DOHH2 (cell line): ENCODE data around the gene SLC12A4.

Source experiments
- H3F3A ChIP-seq: fragments of 200-600 bp; sonication (generic), shearing (Covaris generic); 2 replicates; pipeline ENCODE4 v1.6.0; 2016; ENCODE audit warnings: antibody characterized with exemption, mild to moderate bottlenecking; ENCODE audit not compliant: control insufficient read depth, insufficient read depth
- H3K27ac ChIP-seq: fragments of 200-600 bp; sonication (generic); 2 replicates; pipeline ENCODE4 v1.5.1; 2014; ENCODE audit warnings: low read depth, mild to moderate bottlenecking, low read length, moderate library complexity
- H3K27me3 ChIP-seq: fragments of 200-600 bp; sonication (generic); 2 replicates; pipeline ENCODE4 v1.6.1; 2014; ENCODE audit warnings: mild to moderate bottlenecking, low read length, mixed read lengths; ENCODE audit not compliant: control insufficient read depth
- H3K36me3 ChIP-seq: fragments of 200-600 bp; sonication (generic); 2 replicates; pipeline ENCODE4 v1.6.1; 2014; ENCODE audit warnings: mild to moderate bottlenecking, low read length, moderate library complexity, mixed read lengths; ENCODE audit not compliant: control insufficient read depth
- H3K4me1 ChIP-seq: fragments of 200-600 bp; sonication (generic); 2 replicates; pipeline ENCODE4 v1.6.1; 2014; ENCODE audit warnings: mild to moderate bottlenecking, low read length, mixed read lengths; ENCODE audit not compliant: control insufficient read depth
- H3K4me2 ChIP-seq: fragments of 200-600 bp; sonication (generic); 2 replicates; pipeline ENCODE4 v1.6.0; 2014; ENCODE audit warnings: mild to moderate bottlenecking, low read length, moderate library complexity
- H3K4me3 ChIP-seq: fragments of 200-600 bp; sonication (generic); 2 replicates; pipeline ENCODE4 v1.5.1; 2014; ENCODE audit warnings: mild to moderate bottlenecking, low read length, mixed read lengths
- H3K79me2 ChIP-seq: fragments of 200-600 bp; sonication (generic); 2 replicates; pipeline ENCODE4 v1.6.1; 2014; ENCODE audit warnings: mild to moderate bottlenecking, low read length, mixed read lengths; ENCODE audit not compliant: control insufficient read depth
- H3K9me2 ChIP-seq: fragments of 200-600 bp; sonication (generic); replicated peaks from 2 replicates; pipeline ENCODE4 v1.6.1; 2014; ENCODE audit warnings: mild to moderate bottlenecking, low read length, mixed read lengths; ENCODE audit not compliant: control insufficient read depth
- H3K9me3 ChIP-seq: fragments of 200-600 bp; sonication (generic); 2 replicates; pipeline ENCODE4 v1.6.1; 2014; ENCODE audit warnings: antibody characterized with exemption, low read length, mixed read lengths; ENCODE audit not compliant: control insufficient read depth, insufficient read depth
- H4K20me1 ChIP-seq: fragments of 200-600 bp; sonication (generic); 2 replicates; pipeline ENCODE4 v1.6.0; 2014; ENCODE audit warnings: low read depth, mild to moderate bottlenecking, antibody characterized with exemption, low read length, moderate library complexity; ENCODE audit not compliant: control insufficient read depth, insufficient read depth
- EZH2phosphoT487 ChIP-seq: fragments of 200-600 bp; sonication (generic); IDR thresholded peaks from 2 replicates; pipeline ENCODE4 v1.6.1; 2017; ENCODE audit warnings: borderline replicate concordance, mild to moderate bottlenecking, antibody characterized with exemption, low read length, moderate library complexity, mixed read lengths
- TF ChIP-seq, protein P1 (sequence below): fragments of 200-600 bp; sonication (generic); IDR thresholded peaks from one replicate; pipeline ENCODE4 v1.5.1; 2014; ENCODE audit warnings: antibody characterized with exemption, mild to moderate bottlenecking, low read depth, low read length; ENCODE audit not compliant: poor library complexity, severe bottlenecking

SLC12A4 gene

DNA sequence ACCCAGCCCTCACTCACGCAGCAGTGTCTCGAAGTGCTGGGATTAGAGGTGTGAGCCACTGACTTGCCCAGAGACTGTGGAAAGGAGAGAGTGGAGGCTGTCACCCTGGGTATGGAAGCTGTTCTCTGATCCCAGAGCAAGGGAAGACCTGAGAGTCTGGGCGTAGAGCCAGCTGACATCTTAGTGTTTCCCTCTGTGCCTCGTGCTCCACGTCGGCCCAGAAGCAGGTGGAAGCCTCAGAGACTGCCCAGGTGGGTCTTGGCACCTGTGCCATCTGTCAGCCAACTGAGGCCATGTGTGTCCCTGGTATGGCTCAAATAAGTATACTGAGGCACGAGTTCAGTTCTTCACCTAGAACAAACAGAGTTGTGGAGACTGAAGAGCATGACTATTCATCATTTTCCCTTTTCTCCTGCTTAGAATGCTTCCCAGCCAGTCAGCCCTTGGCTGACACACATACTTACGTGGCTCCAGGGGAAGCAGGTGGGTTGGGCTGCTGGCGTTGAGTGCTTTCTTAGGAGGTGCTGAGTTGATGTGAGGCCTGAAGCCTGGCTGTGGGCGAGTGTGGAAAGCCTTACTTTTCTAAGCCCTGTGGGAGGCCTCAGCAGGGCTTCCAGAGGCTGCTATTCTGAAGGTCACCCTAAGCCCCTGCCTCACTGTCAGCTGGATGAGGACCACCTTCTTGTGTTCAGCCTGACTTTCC, 44.9 kb downstream of the SLC12A4 start:
- Histone ChIP-seq H3K4me1 (peaks cover 10% of the 10 kb centered on the region), H3K9me3 (no peaks in the 10 kb centered on the region), H3K27ac (no peak overlapping the region), H3K4me3 (no peak overlapping the region), H3K79me2 (no peaks in the 10 kb centered on the region), H3K36me3 (peaks cover 7% of the 10 kb centered on the region), H3K4me2 (no peak overlapping the region), H4K20me1 (0 out of 2 replicates have a peak, but pooled peaks cover 4% of the 10 kb centered on the region), H3K9me2 (no peaks in the 10 kb centered on the region), H3F3A (no peaks in the 10 kb centered on the region), H3K27me3 (no peaks in the 10 kb centered on the region)
- TF ChIP-seq EZH2phosphoT487 = no peak

DNA sequence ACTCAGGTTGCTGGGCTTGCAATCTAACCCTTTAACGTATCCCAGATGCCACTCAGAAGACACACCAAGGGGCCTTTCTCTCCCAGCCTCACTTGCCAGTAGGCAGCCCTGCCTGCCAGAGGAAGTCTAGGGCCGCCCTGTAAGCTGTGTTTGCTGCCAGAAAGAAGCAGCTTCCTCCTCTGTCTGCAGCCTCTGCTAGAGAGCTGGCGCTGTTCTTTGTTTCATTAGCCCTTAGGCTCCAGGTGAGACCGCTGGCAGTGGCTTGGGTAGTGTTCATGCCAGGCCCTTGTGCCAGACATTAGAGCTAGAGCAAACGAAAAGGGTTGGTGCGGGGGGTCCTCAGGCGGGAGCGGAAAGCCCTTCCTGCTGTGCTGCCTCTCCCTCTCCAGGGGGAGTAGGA, 45.7 kb downstream of the SLC12A4 start:
- peaks cover 6% of the 10 kb centered on the region; the same call in 1 of the 2 replicates for H3K36me3 ChIP-seq
- H3K27ac ChIP-seq = no peak overlapping the region
- H3K4me1 ChIP-seq = peaks cover 7% of the 10 kb centered on the region
- no peaks in the 10 kb centered on the region for H3K27me3 ChIP-seq
- H3K9me2 ChIP-seq = no peaks in the 10 kb centered on the region
- no peaks in the 10 kb centered on the region for H4K20me1 ChIP-seq
- TF ChIP-seq EZH2phosphoT487 = no peak
- TF ChIP-seq, protein P1, sequence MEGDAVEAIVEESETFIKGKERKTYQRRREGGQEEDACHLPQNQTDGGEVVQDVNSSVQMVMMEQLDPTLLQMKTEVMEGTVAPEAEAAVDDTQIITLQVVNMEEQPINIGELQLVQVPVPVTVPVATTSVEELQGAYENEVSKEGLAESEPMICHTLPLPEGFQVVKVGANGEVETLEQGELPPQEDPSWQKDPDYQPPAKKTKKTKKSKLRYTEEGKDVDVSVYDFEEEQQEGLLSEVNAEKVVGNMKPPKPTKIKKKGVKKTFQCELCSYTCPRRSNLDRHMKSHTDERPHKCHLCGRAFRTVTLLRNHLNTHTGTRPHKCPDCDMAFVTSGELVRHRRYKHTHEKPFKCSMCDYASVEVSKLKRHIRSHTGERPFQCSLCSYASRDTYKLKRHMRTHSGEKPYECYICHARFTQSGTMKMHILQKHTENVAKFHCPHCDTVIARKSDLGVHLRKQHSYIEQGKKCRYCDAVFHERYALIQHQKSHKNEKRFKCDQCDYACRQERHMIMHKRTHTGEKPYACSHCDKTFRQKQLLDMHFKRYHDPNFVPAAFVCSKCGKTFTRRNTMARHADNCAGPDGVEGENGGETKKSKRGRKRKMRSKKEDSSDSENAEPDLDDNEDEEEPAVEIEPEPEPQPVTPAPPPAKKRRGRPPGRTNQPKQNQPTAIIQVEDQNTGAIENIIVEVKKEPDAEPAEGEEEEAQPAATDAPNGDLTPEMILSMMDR = no peak
- H3K9me3 ChIP-seq = no peaks in the 10 kb centered on the region
- no peak overlapping the region for H3K4me3 ChIP-seq
- H3K79me2 ChIP-seq = no peaks in the 10 kb centered on the region
- H3K4me2 ChIP-seq = no peak overlapping the region
- no peaks in the 10 kb centered on the region for H3F3A ChIP-seq

DNA sequence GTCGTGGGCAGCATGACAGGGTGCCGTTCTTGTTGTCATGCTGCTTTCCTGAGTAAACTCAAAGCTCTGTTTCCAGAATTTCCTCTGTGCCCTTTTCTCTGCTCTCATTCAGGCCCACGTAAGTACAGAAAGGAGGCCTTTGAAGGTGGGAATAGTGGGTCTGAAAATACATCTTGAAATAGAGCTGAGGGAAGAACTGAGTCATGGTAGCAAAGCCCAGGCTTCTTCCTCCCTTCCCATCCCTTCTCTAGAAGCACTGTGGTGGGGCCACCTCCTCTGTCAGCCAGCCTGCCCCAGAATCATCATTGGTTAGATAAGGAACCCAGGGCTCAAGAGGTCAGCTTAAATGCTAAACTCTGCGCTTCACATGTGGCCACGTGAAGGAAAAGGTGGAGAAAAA, 46.2 kb downstream of the SLC12A4 start:
- no peaks in the 10 kb centered on the region for H4K20me1 ChIP-seq
- H3F3A ChIP-seq = no peaks in the 10 kb centered on the region
- no peak overlapping the region for H3K4me3 ChIP-seq
- H3K36me3 ChIP-seq = peaks cover 1% of the 10 kb centered on the region; the same call in 1 of the 2 replicates
- TF ChIP-seq, protein P1 = no peak
- TF ChIP-seq EZH2phosphoT487 = no peak
- H3K4me2 ChIP-seq = no peak overlapping the region
- H3K9me3 ChIP-seq = no peaks in the 10 kb centered on the region
- no peaks in the 10 kb centered on the region for H3K27me3 ChIP-seq
- H3K79me2 ChIP-seq = no peaks in the 10 kb centered on the region
- H3K27ac ChIP-seq = no peak overlapping the region
- no peaks in the 10 kb centered on the region for H3K9me2 ChIP-seq
- peaks cover 7% of the 10 kb centered on the region for H3K4me1 ChIP-seq

DNA sequence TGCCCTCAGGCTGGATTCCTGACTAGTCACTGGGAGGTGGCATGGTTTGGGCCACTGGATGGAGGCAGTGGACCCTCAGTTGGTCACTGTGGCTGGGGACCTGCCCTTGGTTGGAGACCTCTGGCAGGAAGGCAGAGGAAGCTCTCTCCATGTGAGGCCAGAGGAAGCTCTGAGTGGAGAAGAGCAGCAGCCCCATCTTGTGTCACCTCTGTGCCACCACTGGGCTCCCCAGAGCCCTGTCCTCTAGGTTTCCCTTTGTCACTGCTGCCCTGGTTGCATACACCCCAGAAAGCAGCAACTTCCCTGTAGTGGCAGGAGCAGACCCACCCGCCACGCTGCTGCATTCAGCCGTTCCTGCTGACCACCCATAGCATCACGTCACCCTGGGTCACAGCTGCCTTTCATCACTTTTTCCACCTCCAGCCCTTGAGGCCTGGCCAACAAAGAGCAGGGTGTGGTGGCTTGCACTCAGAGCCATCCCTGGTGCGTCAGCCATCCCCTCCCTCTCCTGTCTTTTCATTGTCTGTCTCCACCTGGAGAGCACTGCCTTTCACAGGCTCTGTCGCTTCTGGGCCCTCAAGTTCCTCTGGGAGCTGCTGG, 48.7 kb downstream of the SLC12A4 start:
- no peaks in the 10 kb centered on the region for H3K9me3 ChIP-seq
- no peaks in the 10 kb centered on the region for H3F3A ChIP-seq
- 0 out of 2 replicates have a peak, but pooled peaks cover 2% of the 10 kb centered on the region for H4K20me1 ChIP-seq
- H3K4me1 ChIP-seq = no peaks in the 10 kb centered on the region
- no peaks in the 10 kb centered on the region for H3K36me3 ChIP-seq
- no peaks in the 10 kb centered on the region for H3K27me3 ChIP-seq
- H3K4me2 ChIP-seq = no peak overlapping the region
- TF ChIP-seq EZH2phosphoT487 = no peak
- TF ChIP-seq, protein P1 = no peak
- no peaks in the 10 kb centered on the region for H3K79me2 ChIP-seq
- no peaks in the 10 kb centered on the region for H3K9me2 ChIP-seq
- H3K27ac ChIP-seq = no peak overlapping the region
- H3K4me3 ChIP-seq = no peak overlapping the region
